ENCODE measurements around the gene LINGO4. TPM values are rescaled to one million over a fixed set of nuclear protein-coding genes. Genes with fewer than 3 reads are reported as not detected.

Gene LINGO4
- total RNA-seq, 4 donors from 2014 or later, result not detected

DNA sequence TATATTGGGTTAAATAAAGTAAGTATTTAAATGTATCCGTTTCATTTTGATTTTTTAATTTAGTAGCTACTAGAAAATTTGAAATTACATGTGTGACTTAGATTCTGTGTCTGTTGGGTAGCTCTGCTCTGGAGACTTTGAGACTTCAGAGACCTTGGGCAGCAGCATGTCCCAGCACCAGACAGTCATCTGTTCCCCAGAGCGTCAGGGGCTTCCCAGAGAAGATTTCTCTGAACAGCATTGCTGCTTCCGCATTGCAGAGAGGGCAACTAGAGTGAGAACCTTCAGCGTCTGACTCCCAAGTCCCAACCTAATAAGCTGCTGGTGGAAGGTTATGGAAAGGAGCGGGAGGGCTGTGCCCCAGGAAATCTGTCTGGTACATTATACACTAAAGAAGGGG lies 6.6 kb downstream of the LINGO4 start:
- TF ChIP-seq, protein P1, sequence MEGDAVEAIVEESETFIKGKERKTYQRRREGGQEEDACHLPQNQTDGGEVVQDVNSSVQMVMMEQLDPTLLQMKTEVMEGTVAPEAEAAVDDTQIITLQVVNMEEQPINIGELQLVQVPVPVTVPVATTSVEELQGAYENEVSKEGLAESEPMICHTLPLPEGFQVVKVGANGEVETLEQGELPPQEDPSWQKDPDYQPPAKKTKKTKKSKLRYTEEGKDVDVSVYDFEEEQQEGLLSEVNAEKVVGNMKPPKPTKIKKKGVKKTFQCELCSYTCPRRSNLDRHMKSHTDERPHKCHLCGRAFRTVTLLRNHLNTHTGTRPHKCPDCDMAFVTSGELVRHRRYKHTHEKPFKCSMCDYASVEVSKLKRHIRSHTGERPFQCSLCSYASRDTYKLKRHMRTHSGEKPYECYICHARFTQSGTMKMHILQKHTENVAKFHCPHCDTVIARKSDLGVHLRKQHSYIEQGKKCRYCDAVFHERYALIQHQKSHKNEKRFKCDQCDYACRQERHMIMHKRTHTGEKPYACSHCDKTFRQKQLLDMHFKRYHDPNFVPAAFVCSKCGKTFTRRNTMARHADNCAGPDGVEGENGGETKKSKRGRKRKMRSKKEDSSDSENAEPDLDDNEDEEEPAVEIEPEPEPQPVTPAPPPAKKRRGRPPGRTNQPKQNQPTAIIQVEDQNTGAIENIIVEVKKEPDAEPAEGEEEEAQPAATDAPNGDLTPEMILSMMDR (IDR thresholded peaks at IDR 0.05; ENCODE audit: low read depth), result no peak

DNA sequence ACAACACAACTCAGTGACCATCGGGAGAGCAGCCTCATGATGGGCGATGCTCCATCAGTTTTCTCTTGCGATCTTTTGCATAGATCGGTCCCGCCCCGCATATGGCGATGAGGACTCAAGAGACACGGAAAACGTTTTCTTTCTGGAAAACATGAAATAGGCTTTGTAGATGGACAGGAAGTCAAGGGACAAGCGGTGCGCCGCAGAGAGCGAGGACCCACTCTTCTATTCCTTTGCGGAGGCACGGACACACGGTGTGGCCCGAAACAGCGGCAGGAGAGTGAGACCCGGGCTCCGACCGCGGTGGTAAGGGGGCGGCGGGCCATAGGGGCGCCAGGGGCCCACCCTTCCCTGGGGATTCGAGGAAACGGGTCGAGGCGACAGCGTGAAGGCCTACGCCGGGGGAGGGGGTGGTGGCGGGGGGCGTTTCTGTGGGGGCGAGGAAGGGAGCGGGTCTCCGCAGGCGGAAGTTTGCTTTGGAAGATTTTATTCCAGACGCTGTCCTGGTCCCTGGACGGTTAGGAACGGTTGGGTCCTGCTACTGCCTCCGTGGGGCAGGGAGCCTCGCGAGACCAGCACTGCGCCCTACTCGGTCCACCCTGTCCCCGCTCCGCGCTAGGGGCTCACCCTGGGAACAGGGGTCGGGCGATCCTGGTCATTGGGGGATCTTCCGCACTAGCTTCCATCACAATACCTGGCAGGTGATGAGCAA lies 14.1 kb downstream of the LINGO4 start:
- TF ChIP-seq, protein P1 (IDR thresholded peaks at IDR 0.05; ENCODE audit: low read depth), result no peak

DNA sequence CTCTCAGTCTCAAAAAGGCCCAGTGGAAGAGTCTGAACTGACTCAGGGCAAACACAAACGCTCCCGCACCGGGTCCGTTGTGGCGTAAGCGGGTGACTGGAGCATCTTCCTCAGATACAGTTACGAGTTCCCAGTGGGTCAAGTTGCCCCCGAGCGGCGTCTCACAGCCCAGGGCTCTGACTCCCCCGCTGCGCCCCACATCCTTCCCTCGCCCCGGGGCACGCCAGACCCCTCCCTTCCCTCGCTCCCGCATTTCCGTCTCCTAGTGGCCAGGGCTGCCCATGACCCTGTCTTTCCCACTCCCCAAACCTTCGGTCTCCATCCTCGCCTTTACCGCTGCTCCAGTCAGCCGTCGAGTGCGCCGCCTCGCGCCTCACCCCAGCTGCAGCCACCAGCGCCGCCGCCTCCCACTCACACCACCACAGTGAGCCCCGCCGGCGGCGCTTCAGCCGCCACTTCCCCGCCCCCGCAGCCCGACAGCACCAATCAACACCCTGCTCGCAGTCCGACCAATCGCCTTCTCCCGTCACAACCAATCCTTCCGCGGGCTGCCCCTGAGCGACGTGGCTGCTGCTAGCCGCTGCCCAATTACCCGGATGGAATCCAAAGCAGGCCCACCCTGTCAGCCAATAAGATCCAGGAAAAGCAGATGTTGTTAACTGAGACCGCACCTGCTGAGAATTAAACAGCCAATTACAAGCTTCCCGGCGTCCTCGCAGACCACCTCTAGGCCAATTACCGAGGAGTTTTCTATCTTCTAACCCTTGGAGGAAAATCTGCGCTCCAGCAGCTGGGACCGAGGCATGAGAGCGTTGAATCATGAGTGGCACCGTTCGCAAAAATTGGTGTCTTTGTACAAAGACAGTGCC lies 14.9 kb downstream of the LINGO4 start, which contains the start of gene TDRKH:
Gene TDRKH (minus strand): TSS at position 430 of the 869 bp plus-strand sequence. CDS start 7,478 bp downstream, outside the sequence.
- TF ChIP-seq, protein P1 (IDR thresholded peaks at IDR 0.05; ENCODE audit: low read depth), result no peak

DNA sequence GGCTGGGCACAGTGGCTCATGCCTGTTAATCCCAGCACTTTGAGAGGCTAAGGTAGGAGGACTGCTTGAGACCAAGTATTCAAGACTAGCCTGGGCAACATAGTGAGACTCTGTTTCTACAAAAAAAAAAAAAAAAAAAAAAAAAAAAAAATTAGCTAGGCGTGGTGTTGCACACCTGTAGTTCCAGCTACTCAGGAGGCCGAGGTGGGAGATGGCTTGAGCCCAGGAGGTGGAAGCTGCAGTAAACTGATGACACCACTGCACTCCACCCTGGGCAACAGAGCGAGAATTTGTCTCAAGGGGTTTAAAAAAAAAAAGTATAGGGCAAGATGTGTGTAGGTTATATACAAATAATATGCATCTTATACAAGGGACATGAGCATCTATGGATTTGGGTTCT lies 17.5 kb downstream of the LINGO4 start:
- TF ChIP-seq, protein P1 (IDR thresholded peaks at IDR 0.05; ENCODE audit: low read depth), result no peak

DNA sequence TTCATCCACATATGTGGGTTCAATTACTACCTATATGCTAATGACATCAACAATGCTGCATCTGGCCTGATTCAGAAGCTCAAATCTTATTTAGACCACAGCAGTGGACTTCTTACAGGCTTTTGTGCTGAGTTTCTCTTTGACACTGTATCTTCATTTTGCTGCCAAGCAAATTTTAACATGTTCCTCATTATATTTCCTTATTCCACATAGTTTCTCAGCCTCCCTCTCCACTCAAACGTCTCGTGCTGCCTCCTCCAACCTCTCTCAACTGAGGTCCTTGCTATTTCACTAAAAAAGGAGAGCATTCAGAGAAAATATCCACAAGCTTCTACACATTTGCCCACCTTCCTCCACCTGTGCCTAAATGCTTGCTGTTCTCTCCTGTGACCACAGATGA lies 21.4 kb downstream of the LINGO4 start:
- TF ChIP-seq, protein P1 (IDR thresholded peaks at IDR 0.05; ENCODE audit: low read depth), result no peak

DNA sequence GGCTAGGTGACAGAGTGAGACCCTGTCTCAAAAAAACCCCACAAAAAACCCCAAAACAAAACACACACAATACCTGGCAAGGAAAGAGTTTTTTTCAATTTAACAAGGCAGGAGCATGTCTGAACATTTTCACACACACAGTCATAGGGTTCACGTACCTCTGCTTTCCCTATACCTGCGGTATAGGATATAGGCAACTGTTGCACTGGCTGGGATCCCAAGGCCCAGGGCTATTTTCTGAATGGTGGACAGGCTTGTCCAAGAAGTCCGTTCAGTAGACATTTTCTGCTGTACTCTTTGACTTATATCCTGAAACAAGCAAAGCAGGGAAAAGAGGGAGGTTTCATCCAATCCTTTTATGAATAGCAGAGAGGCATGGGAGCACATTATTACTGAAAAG lies 22.5 kb downstream of the LINGO4 start:
- TF ChIP-seq, protein P1 (IDR thresholded peaks at IDR 0.05; ENCODE audit: low read depth), result no peak

DNA sequence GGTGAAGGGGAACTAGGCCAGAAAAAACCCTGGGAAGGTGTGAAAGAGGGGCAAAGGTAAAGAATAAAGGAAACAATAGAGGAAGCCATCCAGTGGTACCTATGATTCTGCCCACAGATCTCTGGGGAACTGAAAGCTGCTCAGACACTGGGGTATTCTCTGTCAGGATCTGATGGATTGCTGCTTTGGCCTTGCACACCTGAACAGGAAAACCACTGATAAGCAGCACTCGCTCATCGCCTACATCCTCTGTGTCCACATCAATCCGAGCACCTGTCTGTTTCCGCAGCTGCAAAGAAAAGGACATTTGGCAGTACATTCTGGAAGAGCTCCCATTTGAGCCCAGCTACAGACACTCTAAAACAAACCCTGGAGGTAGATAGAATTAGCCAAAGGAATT lies 25.4 kb downstream of the LINGO4 start:
- TF ChIP-seq, protein P1 (IDR thresholded peaks at IDR 0.05; ENCODE audit: low read depth), result no peak
